Mesendoderm (in vitro differentiated cells): ENCODE data around the gene HEMK1.
A peak's percentile ranks its signal among the peaks of the same experiment; 100 is the strongest.

Source experiments
- DNase-seq: peaks from one replicate; pipeline ENCODE4 v3.0.0; 2013
- H2AK5ac ChIP-seq: 2 replicates; pipeline ENCODE4 v1.6.1; 2013; ENCODE audit warnings: low read length, inconsistent platforms
- H2BK120ac ChIP-seq: 2 replicates; pipeline ENCODE4 v1.6.1; 2013; ENCODE audit warnings: low read depth, mild to moderate bottlenecking, low read length, moderate library complexity, mixed read lengths
- H2BK15ac ChIP-seq: replicated peaks from 2 replicates; pipeline ENCODE4 v1.6.1; 2013; ENCODE audit warnings: low read depth, mild to moderate bottlenecking, moderate library complexity
- H2BK5ac ChIP-seq: 2 replicates; pipeline ENCODE4 v1.6.1; 2013; ENCODE audit warnings: low read length, inconsistent platforms
- H3K18ac ChIP-seq: 2 replicates; pipeline ENCODE4 v1.6.1; 2013; ENCODE audit warnings: mild to moderate bottlenecking, low read length, mixed read lengths
- H3K23ac ChIP-seq: one replicate; pipeline ENCODE4 v1.6.1; 2013; ENCODE audit warnings: low read length
- H3K27ac ChIP-seq: 2 replicates; pipeline ENCODE4 v1.5.1; 2013; ENCODE audit warnings: low read depth, mild to moderate bottlenecking, inconsistent platforms, low read length, moderate library complexity
- H3K27me3 ChIP-seq: 2 replicates; pipeline ENCODE4 v1.6.1; 2013; ENCODE audit warnings: low read length, control low read depth, mild to moderate bottlenecking, inconsistent platforms; ENCODE audit not compliant: insufficient read depth, poor library complexity
- H3K36me3 ChIP-seq: 2 replicates; pipeline ENCODE4 v1.6.1; 2013; ENCODE audit warnings: low read length, inconsistent platforms; ENCODE audit not compliant: control insufficient read depth, insufficient read depth
- H3K4ac ChIP-seq: one replicate; pipeline ENCODE4 v1.6.1; 2013; ENCODE audit warnings: low read depth, mild to moderate bottlenecking, low read length, moderate library complexity
- H3K4me1 ChIP-seq: 2 replicates; pipeline ENCODE4 v1.6.1; 2013; ENCODE audit warnings: low read depth, low read length, inconsistent platforms; ENCODE audit not compliant: control insufficient read depth
- H3K4me2 ChIP-seq: 2 replicates; pipeline ENCODE4 v1.6.1; 2013; ENCODE audit warnings: low read length
- H3K4me3 ChIP-seq: 2 replicates; pipeline ENCODE4 v1.5.1; 2013; ENCODE audit warnings: mild to moderate bottlenecking, low read length
- H3K56ac ChIP-seq: one replicate; pipeline ENCODE4 v1.6.1; 2013; ENCODE audit warnings: low read length
- H3K79me1 ChIP-seq: 2 replicates; pipeline ENCODE4 v1.6.1; 2013; ENCODE audit warnings: low read length, inconsistent platforms
- H3K79me2 ChIP-seq: 2 replicates; pipeline ENCODE4 v1.6.1; 2013; ENCODE audit warnings: mild to moderate bottlenecking, low read length; ENCODE audit not compliant: control insufficient read depth, insufficient read depth
- H3K9ac ChIP-seq: 2 replicates; pipeline ENCODE4 v1.6.1; 2013; ENCODE audit warnings: low read length, inconsistent platforms
- H4K5ac ChIP-seq: one replicate; pipeline ENCODE4 v1.6.1; 2013; ENCODE audit warnings: low read length
- H4K8ac ChIP-seq: one replicate; pipeline ENCODE4 v1.6.1; 2013; ENCODE audit warnings: low read depth, mild to moderate bottlenecking, control low read depth, low read length, moderate library complexity
- WGBS: extraction: QIAGEN DNeasy Blood & Tissue Kit; methylation state at CpG from one replicate; pipeline ENCODE4 v1.1.7; 2013; ENCODE audit warnings: low lambda C conversion rate, missing lambda C conversion rate; ENCODE audit not compliant: insufficient coverage; ENCODE audit errors: extremely low coverage; 5-methylcytosine and 5-hydroxymethylcytosine counted together

HEMK1 gene

GRCh38 chr3:50630877-50631276, 61.6 kb downstream of the HEMK1 start:
- Histone ChIP-seq H3K27me3 (no peaks in the 10 kb centered on the region), H3K4me3 (no peak overlapping the region)

GRCh38 chr3:50632450-50632849, 63.1 kb downstream of the HEMK1 start:
- H3K56ac ChIP-seq, result no peak overlapping the region
- H4K8ac ChIP-seq, result no peak overlapping the region
- H3K23ac ChIP-seq, result no peak overlapping the region
- H3K27me3 ChIP-seq, result no peaks in the 10 kb centered on the region
- no peaks in the 10 kb centered on the region for H3K79me2 ChIP-seq
- no peak overlapping the region for H2BK5ac ChIP-seq
- H2BK120ac ChIP-seq, result no peak overlapping the region
- H3K4me1 ChIP-seq, result peaks cover 1% of the 10 kb centered on the region
- H3K4me3 ChIP-seq, result no peak overlapping the region
- H2BK15ac ChIP-seq, result no peak overlapping the region
- no peak overlapping the region for H3K27ac ChIP-seq
- WGBS, result no CpG with 5 or more reads among the region's 5 CpGs
- no peaks in the 10 kb centered on the region for H3K36me3 ChIP-seq
- no peak overlapping the region for H3K4me2 ChIP-seq
- no peak overlapping the region for H3K4ac ChIP-seq
- H3K79me1 ChIP-seq, result peaks cover 11% of the 10 kb centered on the region
- DNase-seq, result no peak
- H3K9ac ChIP-seq, result no peak overlapping the region
- no peak overlapping the region for H4K5ac ChIP-seq
- no peak overlapping the region for H3K18ac ChIP-seq
- no peak overlapping the region for H2AK5ac ChIP-seq

More at GRCh38 chr3:50630877-50631276, 61.6 kb downstream of the HEMK1 start:
- H3K27ac ChIP-seq, result no peak overlapping the region
- no peak overlapping the region for H3K23ac ChIP-seq
- no peak overlapping the region for H4K8ac ChIP-seq
- H3K56ac ChIP-seq, result no peak overlapping the region
- H2AK5ac ChIP-seq, result no peak overlapping the region
- H2BK120ac ChIP-seq, result no peak overlapping the region
- H3K18ac ChIP-seq, result no peak overlapping the region
- no peaks in the 10 kb centered on the region for H3K4me1 ChIP-seq
- no peak overlapping the region for H2BK5ac ChIP-seq
- H3K79me2 ChIP-seq, result no peaks in the 10 kb centered on the region
- no peak overlapping the region for H4K5ac ChIP-seq
- no peaks in the 10 kb centered on the region for H3K36me3 ChIP-seq
- no peak overlapping the region for H3K4ac ChIP-seq
- peaks cover 11% of the 10 kb centered on the region for H3K79me1 ChIP-seq
- no peak overlapping the region for H3K4me2 ChIP-seq
- H2BK15ac ChIP-seq, result no peak overlapping the region
- H3K9ac ChIP-seq, result no peak overlapping the region
- no peak for DNase-seq
- no CpG with 5 or more reads among the region's 7 CpGs for WGBS

GRCh38 chr3:50633230-50633790, 64.0 kb downstream of the HEMK1 start:
- Histone ChIP-seq H2BK15ac (no peak overlapping the region), H3K56ac (no peak overlapping the region), H3K4me2 (no peak overlapping the region), H2BK120ac (no peak overlapping the region), H4K5ac (no peak overlapping the region), H4K8ac (no peak overlapping the region), H2AK5ac (no peak overlapping the region), H3K27me3 (no peaks in the 10 kb centered on the region), H3K4me1 (peaks cover 1% of the 10 kb centered on the region), H2BK5ac (no peak overlapping the region), H3K23ac (no peak overlapping the region), H3K79me1 (peaks cover 9% of the 10 kb centered on the region), H3K4ac (no peak overlapping the region), H3K79me2 (no peaks in the 10 kb centered on the region), H3K9ac (no peak overlapping the region), H3K4me3 (no peak overlapping the region), H3K18ac (no peak overlapping the region), H3K27ac (no peak overlapping the region), H3K36me3 (no peaks in the 10 kb centered on the region)
- no CpG with 5 or more reads among the region's 5 CpGs for whole genome bisulfite sequencing
- no peak for DNase-seq

GRCh38 chr3:50635066-50635465, 65.7 kb downstream of the HEMK1 start:
- Histone ChIP-seq H3K4me1 (peaks cover 4% of the 10 kb centered on the region), H3K27me3 (no peaks in the 10 kb centered on the region), H3K79me1 (peaks cover 8% of the 10 kb centered on the region), H2BK5ac (no peak overlapping the region), H2BK15ac (no peak overlapping the region), H3K4me2 (no peak overlapping the region), H2AK5ac (no peak overlapping the region), H3K18ac (no peak overlapping the region), H4K8ac (no peak overlapping the region), H3K23ac (no peak overlapping the region), H2BK120ac (no peak overlapping the region), H3K79me2 (no peaks in the 10 kb centered on the region), H3K27ac (no peak overlapping the region), H4K5ac (no peak overlapping the region), H3K56ac (no peak overlapping the region), H3K9ac (no peak overlapping the region), H3K36me3 (no peaks in the 10 kb centered on the region), H3K4me3 (no peak overlapping the region), H3K4ac (no peak overlapping the region)
- no peak for DNase-seq

GRCh38 chr3:50637011-50637410, 67.7 kb downstream of the HEMK1 start:
- Histone ChIP-seq H4K5ac (no peak overlapping the region), H3K4ac (no peak overlapping the region), H3K4me3 (no peak overlapping the region), H3K79me2 (no peaks in the 10 kb centered on the region), H3K79me1 (peaks cover 5% of the 10 kb centered on the region), H3K27ac (no peak overlapping the region), H3K56ac (no peak overlapping the region), H3K4me1 (peaks cover 4% of the 10 kb centered on the region), H3K36me3 (no peaks in the 10 kb centered on the region), H3K23ac (no peak overlapping the region), H2AK5ac (no peak overlapping the region), H4K8ac (no peak overlapping the region), H3K9ac (no peak overlapping the region), H3K18ac (no peak overlapping the region), H3K27me3 (no peaks in the 10 kb centered on the region), H2BK15ac (no peak overlapping the region), H2BK5ac (no peak overlapping the region), H3K4me2 (no peak overlapping the region), H2BK120ac (no peak overlapping the region)
- DNase-seq, result peak; percentile 64
- WGBS, result no CpG with 5 or more reads among the region's 4 CpGs

GRCh38 chr3:50637945-50638344, 68.6 kb downstream of the HEMK1 start:
- no CpG with 5 or more reads among the region's 3 CpGs for WGBS

More at GRCh38 chr3:50637945-50638344, 68.6 kb downstream of the HEMK1 start:
- no peak overlapping the region for H4K8ac ChIP-seq
- H3K56ac ChIP-seq, result no peak overlapping the region
- no peak overlapping the region for H4K5ac ChIP-seq
- H3K79me1 ChIP-seq, result peaks cover 5% of the 10 kb centered on the region
- no peak overlapping the region for H2AK5ac ChIP-seq
- H3K27me3 ChIP-seq, result no peaks in the 10 kb centered on the region
- no peak overlapping the region for H2BK15ac ChIP-seq
- H3K4me1 ChIP-seq, result peaks cover 4% of the 10 kb centered on the region
- no peak overlapping the region for H3K9ac ChIP-seq
- H3K36me3 ChIP-seq, result no peaks in the 10 kb centered on the region
- H3K4me2 ChIP-seq, result no peak overlapping the region
- DNase-seq, result no peak
- no peak overlapping the region for H3K4me3 ChIP-seq
- no peak overlapping the region for H3K18ac ChIP-seq
- H3K23ac ChIP-seq, result no peak overlapping the region
- no peaks in the 10 kb centered on the region for H3K79me2 ChIP-seq
- H3K4ac ChIP-seq, result no peak overlapping the region
- H2BK120ac ChIP-seq, result no peak overlapping the region
- no peak overlapping the region for H3K27ac ChIP-seq
- H2BK5ac ChIP-seq, result no peak overlapping the region
